Prostate gland (tissue), 2 donors: ENCODE measurements around the gene DSCAM.

Source experiments
- POLR2A ChIP-seq: fragments of 450-650 bp; IDR thresholded peaks from one replicate; pipeline ENCODE4 v1.6.1; 2016; ENCODE audit warnings: antibody characterized with exemption, mild to moderate bottlenecking
- TF ChIP-seq, protein P1 (sequence below), 4 experiments: fragments of 200-600 bp in 2 of 4; fragments of 450-650 bp in 2 of 4; sonication (generic) in 2 of 4; IDR thresholded peaks; 1 replicate in 3 of 4; 2 replicates in 1 of 4; pipeline ENCODE4 v1.5.1; 2016 to 2019; ENCODE audit warnings: antibody characterized with exemption in 4 of 4, mild to moderate bottlenecking in 2 of 4, moderate library complexity in 2 of 4

DNA sequence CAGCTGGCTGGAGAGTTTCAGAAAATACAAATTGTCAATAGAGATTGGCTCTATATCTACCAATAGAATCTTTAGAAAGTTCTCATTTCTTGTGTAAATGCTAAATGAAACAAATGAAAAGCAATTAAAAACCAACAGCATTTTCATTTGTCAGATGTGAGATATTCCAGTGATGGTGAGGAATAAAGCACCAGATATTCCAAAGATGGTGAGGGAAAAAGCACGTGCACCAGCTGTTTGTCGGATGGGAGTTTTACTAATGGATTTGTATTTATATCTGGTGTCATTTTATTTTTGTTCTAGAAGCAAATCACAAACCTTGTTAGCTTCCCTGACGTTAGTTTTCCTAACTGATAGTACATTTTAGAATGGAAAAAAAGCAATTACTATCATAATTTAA, 790.9 kb downstream of the DSCAM start:
- TF ChIP-seq, protein P1, sequence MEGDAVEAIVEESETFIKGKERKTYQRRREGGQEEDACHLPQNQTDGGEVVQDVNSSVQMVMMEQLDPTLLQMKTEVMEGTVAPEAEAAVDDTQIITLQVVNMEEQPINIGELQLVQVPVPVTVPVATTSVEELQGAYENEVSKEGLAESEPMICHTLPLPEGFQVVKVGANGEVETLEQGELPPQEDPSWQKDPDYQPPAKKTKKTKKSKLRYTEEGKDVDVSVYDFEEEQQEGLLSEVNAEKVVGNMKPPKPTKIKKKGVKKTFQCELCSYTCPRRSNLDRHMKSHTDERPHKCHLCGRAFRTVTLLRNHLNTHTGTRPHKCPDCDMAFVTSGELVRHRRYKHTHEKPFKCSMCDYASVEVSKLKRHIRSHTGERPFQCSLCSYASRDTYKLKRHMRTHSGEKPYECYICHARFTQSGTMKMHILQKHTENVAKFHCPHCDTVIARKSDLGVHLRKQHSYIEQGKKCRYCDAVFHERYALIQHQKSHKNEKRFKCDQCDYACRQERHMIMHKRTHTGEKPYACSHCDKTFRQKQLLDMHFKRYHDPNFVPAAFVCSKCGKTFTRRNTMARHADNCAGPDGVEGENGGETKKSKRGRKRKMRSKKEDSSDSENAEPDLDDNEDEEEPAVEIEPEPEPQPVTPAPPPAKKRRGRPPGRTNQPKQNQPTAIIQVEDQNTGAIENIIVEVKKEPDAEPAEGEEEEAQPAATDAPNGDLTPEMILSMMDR (IDR thresholded peaks at IDR 0.05): no peak
- no peak for TF ChIP-seq POLR2A
